Tibial nerve (tissue), 4 donors: Measurements from ENCODE around the gene BAIAP2. TPM values are rescaled to one million over a fixed set of nuclear protein-coding genes. Genes with fewer than 3 reads are reported as not detected.

Source experiments
- DNase-seq, 2 donors: peaks; one replicate each; pipeline ENCODE4 v3.0.0-alpha.2; 2019; ENCODE audit warnings: low spot score in 2 of 2
- H3K27ac ChIP-seq, 4 donors: fragments of 200-600 bp; sonication (generic) in 3 of 4; one replicate each; pipeline ENCODE4 v1.5.1; 2017 to 2019; ENCODE audit warnings: mild to moderate bottlenecking in 1 of 4
- H3K27me3 ChIP-seq, 2 donors: fragments of 200-600 bp; sonication (generic) in 1 of 2; one replicate each; pipeline versions ENCODE4 v1.5.1 to v1.6.0; 2017 to 2019
- H3K36me3 ChIP-seq, 3 donors: fragments of 200-600 bp; sonication (generic); one replicate each; pipeline ENCODE4 v1.5.1; 2018 to 2019
- H3K4me1 ChIP-seq, 4 donors: fragments of 200-600 bp; sonication (generic) in 3 of 4; one replicate each; pipeline ENCODE4 v1.5.1; 2017 to 2019
- H3K4me3 ChIP-seq, 4 donors: fragments of 200-600 bp; sonication (generic) in 3 of 4; one replicate each; pipeline ENCODE4 v1.5.1; 2017 to 2019; ENCODE audit warnings: mild to moderate bottlenecking in 1 of 4, moderate library complexity in 1 of 4
- H3K9me3 ChIP-seq, 4 donors: fragments of 200-600 bp; sonication (generic) in 3 of 4; one replicate each; pipeline ENCODE4 v1.5.1; 2017 to 2019
- EP300 ChIP-seq, 2 donors: sonication (generic); formaldehyde crosslinking; IDR thresholded peaks; one replicate each; pipeline ENCODE4 v1.6.1; 2017; ENCODE audit warnings: antibody characterized with exemption in 2 of 2, mild to moderate bottlenecking in 1 of 2
- POLR2A ChIP-seq, 2 donors: fragments of 450-650 bp; IDR thresholded peaks; one replicate each; pipeline ENCODE4 v1.6.1; 2017; ENCODE audit warnings: antibody characterized with exemption in 2 of 2, mild to moderate bottlenecking in 2 of 2, moderate library complexity in 2 of 2
- WGBS, 2 donors: methylation state at CpG; one replicate each; pipeline ENCODE4 v1.1.5; 2018; 5-methylcytosine and 5-hydroxymethylcytosine counted together
- total RNA-seq, 4 donors: library from RNA; depleted of rRNA; stranded (reverse); fragments of >200 nt; gene quantifications; one replicate each; pipeline ENCODE4 v1.1.0, GENCODE V29; 2016
- TF ChIP-seq, protein P1 (sequence below), 5 experiments: fragments of 200-600 bp in 3 of 5; fragments of 450-650 bp in 2 of 5; sonication (generic) in 3 of 5; IDR thresholded peaks; one replicate each; pipeline ENCODE4 v1.5.1; 2016 to 2019; ENCODE audit warnings: antibody characterized with exemption in 5 of 5, mild to moderate bottlenecking in 3 of 5, moderate library complexity in 2 of 5

BAIAP2 gene
- total RNA-seq, 4 donors from 2014 or later, result 49.5 to 81.2 (median 66.9) TPM

- peaks cover 0 to 96% (median 44%) of the 10 kb centered on the region in 4 donors for H3K4me1 ChIP-seq
- 84 to 86% methylated on average over 28 of the region's 28 CpGs for WGBS, 2 donors
- TF ChIP-seq POLR2A (IDR thresholded peaks at IDR 0.05), result no peak
- no peak for TF ChIP-seq EP300 (IDR thresholded peaks at IDR 0.05)
- TF ChIP-seq, protein P1, sequence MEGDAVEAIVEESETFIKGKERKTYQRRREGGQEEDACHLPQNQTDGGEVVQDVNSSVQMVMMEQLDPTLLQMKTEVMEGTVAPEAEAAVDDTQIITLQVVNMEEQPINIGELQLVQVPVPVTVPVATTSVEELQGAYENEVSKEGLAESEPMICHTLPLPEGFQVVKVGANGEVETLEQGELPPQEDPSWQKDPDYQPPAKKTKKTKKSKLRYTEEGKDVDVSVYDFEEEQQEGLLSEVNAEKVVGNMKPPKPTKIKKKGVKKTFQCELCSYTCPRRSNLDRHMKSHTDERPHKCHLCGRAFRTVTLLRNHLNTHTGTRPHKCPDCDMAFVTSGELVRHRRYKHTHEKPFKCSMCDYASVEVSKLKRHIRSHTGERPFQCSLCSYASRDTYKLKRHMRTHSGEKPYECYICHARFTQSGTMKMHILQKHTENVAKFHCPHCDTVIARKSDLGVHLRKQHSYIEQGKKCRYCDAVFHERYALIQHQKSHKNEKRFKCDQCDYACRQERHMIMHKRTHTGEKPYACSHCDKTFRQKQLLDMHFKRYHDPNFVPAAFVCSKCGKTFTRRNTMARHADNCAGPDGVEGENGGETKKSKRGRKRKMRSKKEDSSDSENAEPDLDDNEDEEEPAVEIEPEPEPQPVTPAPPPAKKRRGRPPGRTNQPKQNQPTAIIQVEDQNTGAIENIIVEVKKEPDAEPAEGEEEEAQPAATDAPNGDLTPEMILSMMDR (IDR thresholded peaks at IDR 0.05), result no peak
Observed at GRCh38 chr17:81048827-81049371, 13.9 kb downstream of the BAIAP2 start.

DNA sequence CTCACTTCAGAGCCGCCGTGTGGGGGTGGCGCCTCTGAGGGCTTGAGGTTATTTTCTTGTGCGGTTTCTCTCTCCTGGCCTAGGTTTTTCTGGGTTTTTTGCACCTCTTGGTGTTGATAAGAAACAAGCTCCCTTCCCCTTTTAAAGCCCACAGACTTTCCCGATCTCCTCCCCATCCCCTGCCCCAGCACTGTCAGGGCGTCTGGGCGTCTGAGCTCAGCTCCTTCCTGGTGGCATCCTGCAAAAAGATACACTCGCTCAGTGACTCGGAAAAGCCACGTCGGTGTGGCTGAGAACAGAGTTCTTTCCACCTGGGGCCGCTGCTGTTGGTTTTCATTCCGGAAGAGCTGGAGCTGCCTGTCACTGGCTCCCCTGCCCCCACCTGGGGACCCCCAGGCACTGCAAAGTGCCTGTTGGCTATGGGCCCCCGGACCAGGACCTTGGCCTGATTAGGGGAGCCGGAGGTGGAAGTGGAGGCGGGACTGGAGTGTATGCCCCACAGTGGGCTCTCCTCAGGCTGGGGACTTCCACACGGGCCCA lies 14.5 kb downstream of the BAIAP2 start:
- Histone ChIP-seq H3K4me1 (peaks cover 0 to 90% (median 40%) of the 10 kb centered on the region in 4 donors), H3K27me3 (no peaks in the 10 kb centered on the region), H3K9me3 (no peaks in the 10 kb centered on the region), H3K27ac (peak overlapping the region in 3 of 4 donors; percentile 28 to 87 (median 36)), H3K4me3 (peak overlapping the region in 2 of 4 donors; percentile 1 to 31), H3K36me3 (peaks cover 0 to 8% (median 0%) of the 10 kb centered on the region in 3 donors)
- no peak for DNase-seq
- no peak for TF ChIP-seq EP300 (IDR thresholded peaks at IDR 0.05)
- no peak for TF ChIP-seq POLR2A (IDR thresholded peaks at IDR 0.05)
- TF ChIP-seq, protein P1 (IDR thresholded peaks at IDR 0.05), result no peak
- 59 to 67% methylated on average over 16 to 17 of the region's 17 CpGs for WGBS, 2 donors

More at GRCh38 chr17:81048827-81049371, 13.9 kb downstream of the BAIAP2 start:
- DNase-seq, result no peak
- Histone ChIP-seq H3K27me3 (no peaks in the 10 kb centered on the region), H3K4me3 (no peak overlapping the region), H3K27ac (peak overlapping the region in 2 of 4 donors; percentile 50 to 87), H3K9me3 (no peaks in the 10 kb centered on the region), H3K36me3 (peaks cover 0 to 8% (median 0%) of the 10 kb centered on the region in 3 donors)

DNA sequence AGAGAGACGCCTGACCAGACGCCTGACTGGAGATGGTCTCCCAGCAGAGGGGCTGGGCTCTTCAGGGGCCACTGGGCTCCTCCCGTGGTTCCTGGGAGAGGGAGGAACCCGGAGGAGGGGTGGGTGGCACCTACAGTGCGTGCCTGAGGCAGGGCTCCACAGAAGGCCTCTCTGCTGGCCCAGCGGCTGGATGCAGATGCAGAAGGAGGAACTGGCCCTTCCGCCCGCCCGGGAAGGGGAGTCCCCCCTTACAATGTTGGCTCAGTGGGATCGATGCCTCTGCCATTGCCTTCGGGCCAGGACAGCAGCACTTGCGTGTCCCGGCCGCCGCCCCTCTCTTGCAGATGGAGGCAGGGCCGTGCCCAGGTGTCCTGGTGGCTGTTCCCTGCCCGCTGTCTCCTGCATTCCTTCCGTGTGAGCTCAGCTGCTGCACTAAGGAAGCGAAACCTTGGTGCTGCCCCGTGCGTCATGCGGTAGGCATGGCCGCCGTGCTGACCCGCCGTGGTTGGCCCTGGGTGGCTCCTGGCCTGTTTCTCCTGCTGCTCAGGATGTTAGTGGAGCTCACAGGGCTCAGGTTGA lies 15.1 kb downstream of the BAIAP2 start:
- 66 to 69% methylated on average over 18 of the region's 26 CpGs for WGBS, 2 donors
- Histone ChIP-seq H3K9me3 (no peaks in the 10 kb centered on the region), H3K27me3 (no peaks in the 10 kb centered on the region), H3K4me1 (peaks cover 0 to 84% (median 33%) of the 10 kb centered on the region in 4 donors), H3K4me3 (peak overlapping the region in 2 of 4 donors; percentile 8 to 31), H3K27ac (peak overlapping the region in 2 of 4 donors; percentile 28 to 87), H3K36me3 (peaks cover 0 to 8% (median 0%) of the 10 kb centered on the region in 3 donors)
- DNase-seq, result no peak
- TF ChIP-seq, protein P1 (IDR thresholded peaks at IDR 0.05), result peak in 1 of 5 experiments; percentile 16
- TF ChIP-seq EP300 (IDR thresholded peaks at IDR 0.05), result no peak

DNA sequence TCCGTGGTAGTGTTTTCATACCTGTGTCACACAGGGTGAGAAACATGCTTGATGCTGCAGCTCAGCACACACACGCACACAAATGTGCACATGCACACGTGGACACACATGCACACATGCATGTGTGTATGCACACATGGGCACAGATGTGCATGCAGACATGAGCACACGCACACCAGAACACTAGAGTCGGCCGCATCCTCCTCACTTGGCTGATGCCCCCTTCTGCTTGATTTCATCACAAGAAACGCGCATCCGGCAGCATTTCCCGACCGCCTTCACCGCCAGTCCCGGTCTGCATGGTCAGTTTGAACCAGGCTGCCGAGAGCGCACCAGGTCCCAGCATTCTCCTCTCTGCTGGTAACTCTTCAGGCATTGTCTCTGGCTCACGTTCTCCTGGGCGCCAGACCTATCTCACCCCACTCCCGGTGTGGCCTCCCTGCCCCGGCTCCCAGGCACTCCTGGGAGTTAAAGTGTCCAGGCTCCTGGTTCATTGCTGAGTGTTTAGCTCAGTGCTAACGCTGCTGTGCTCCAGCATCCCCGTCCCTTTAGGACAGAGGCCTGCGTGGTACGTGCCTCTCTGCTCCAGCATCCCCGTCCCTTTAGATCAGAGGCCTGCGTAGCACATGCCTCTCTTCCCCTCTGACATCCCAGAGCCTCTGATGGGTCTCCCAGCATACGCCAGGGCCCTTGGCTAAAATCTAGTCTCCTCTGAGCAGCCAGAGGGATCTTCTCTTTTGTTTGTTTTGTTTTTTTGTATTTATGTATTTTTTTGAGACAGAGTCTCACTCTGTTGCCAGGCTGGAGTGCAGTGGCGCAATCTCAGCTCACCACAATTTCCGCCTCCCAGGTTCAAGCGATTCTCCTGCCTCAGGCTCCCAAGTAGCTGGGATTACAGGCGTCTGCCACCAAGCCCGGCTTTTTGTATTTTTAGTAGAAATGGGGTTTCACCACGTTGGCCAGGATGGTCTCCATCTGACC lies 16.0 kb downstream of the BAIAP2 start:
- Histone ChIP-seq H3K36me3 (peaks cover 0 to 13% (median 0%) of the 10 kb centered on the region in 3 donors), H3K9me3 (no peaks in the 10 kb centered on the region), H3K27me3 (no peaks in the 10 kb centered on the region), H3K4me1 (peaks cover 0 to 79% (median 25%) of the 10 kb centered on the region in 4 donors), H3K4me3 (no peak overlapping the region), H3K27ac (peak overlapping the region in 1 of 4 donors; percentile 87)
- DNase-seq, result no peak
- TF ChIP-seq EP300 (IDR thresholded peaks at IDR 0.05) (no peak), POLR2A (IDR thresholded peaks at IDR 0.05) (no peak)
- TF ChIP-seq, protein P1 (IDR thresholded peaks at IDR 0.05), result no peak
- 83 to 84% methylated on average over 31 to 32 of the region's 32 CpGs for WGBS, 2 donors
